Measurements from ENCODE around the gene CEACAM6.

CEACAM6 gene

DNA sequence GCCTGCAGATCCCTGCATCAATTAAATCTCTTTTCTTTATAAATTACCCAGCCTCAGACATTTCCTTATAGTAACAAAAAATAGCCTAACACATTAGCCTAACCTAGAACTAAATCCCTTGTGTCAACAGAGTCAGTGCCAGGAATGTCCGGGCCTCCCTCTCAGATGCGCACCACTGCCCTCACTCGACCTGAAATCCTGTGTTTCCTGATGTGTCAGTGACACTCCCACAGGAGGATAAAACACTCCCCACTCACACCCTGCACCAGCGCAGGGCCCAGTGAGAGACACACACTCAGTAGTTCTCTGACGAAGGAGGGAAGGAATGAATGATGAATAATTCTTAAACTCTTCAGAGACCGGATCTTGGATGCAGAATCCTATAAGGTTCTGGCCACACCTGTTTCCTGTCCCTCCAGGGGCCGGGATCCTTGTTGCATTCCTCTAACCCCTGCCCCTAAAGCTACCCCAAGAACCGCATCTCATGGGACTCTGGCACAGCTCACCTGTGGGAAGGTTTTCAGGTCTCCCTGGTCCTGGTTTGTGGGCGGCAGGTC, 44.2 kb downstream of the CEACAM6 start:
- DNase-seq: no peak

DNA sequence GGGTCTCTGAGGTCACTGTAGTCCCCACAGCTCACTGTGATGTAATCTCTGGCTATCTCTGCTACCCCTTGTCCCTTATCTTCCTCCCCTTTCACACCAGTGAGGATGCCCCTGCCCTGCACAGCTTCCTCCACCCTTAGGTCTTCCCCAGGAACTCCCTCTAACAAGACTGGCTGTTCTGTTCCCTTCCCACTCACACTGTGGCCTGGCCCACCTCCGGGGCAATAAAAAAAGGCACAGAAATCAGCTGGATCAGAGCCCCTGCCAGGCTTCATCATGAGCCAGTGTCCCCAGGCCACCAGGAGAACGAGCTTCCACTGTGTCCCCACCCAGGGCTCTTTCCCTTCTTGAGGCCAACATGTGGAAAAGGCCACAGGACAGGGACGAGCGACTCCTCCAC, 45.7 kb downstream of the CEACAM6 start:
- peak; percentile 6 for DNase-seq

DNA sequence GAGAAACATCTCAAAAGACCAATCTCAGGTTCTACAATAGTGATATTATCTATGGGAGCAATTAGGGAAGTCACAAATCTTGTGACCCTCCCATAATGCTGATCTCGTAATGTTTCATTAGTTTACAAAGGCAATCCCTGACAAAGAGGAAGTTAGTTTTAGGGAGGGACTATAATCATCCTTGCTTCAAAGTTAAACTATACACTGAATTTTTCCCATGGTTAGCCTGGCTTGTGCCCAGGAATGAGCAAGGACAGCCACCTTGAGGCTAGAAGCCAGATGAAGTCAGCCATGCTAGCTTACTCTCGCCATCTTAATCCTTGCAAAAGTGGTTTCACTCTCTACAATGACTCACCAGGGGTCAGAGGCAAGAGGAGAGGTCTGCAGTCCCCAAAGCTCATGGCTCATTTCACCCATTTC, 46.5 kb downstream of the CEACAM6 start:
- DNase-seq: no peak

- no peak for DNase-seq
Measured at GRCh38 chr19:41802770-41803169, 47.4 kb downstream of the CEACAM6 start.

GRCh38 chr19:41804336-41804735, 49.0 kb downstream of the CEACAM6 start:
- no peak for DNase-seq

GRCh38 chr19:41807176-41807575, 51.8 kb downstream of the CEACAM6 start:
- DNase-seq: no peak

- peak; percentile 27 for DNase-seq
Measured at GRCh38 chr19:41808663-41809566, 53.6 kb downstream of the CEACAM6 start.

- DNase-seq: no peak
Measured at GRCh38 chr19:41810301-41810700, 55.0 kb downstream of the CEACAM6 start.

- no peak for DNase-seq
Measured at GRCh38 chr19:41811036-41811435, 55.7 kb downstream of the CEACAM6 start.

GRCh38 chr19:41811981-41812380, 56.7 kb downstream of the CEACAM6 start:
- DNase-seq: no peak

DNA sequence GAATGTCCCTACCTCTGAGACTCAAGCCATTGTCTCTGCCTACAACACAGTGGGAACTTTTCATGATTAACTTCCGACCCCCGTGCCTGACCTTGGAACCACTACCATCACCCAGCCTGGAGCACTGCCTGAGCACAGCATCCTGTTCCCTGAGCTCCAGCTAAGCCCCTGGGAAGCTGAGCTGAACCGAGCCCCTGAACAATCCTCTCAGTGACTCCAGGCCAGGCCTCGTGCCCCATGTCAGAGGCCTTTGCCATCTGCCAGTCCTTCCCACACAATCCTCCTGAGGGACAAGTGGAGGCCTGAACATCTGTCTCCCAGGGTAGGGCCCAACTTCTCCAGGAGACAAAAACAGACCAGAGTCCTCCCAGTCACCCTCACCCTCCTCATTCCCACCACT, 58.6 kb downstream of the CEACAM6 start:
- no peak for DNase-seq

- no peak for DNase-seq
Measured at GRCh38 chr19:41815301-41815700, 60.0 kb downstream of the CEACAM6 start.

DNA sequence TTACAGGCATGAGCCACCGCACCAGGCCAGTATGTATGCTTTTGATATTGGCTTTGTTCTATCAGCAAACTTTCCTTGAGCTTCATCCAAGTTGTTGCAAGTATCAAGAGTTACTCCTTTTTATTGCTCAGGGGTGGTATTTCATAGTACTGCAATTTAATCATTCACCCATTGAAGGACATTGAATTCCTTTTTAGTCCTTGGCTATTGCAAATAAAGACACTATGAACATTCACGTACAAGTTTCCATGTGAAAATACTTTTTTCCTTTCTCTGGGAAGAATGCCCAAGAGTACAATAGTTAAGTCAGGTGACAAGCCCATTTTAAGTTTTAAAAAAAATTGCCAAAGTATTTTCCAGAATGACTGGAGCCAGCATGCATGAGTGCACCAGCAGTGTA, 61.4 kb downstream of the CEACAM6 start:
- no peak for DNase-seq

DNA sequence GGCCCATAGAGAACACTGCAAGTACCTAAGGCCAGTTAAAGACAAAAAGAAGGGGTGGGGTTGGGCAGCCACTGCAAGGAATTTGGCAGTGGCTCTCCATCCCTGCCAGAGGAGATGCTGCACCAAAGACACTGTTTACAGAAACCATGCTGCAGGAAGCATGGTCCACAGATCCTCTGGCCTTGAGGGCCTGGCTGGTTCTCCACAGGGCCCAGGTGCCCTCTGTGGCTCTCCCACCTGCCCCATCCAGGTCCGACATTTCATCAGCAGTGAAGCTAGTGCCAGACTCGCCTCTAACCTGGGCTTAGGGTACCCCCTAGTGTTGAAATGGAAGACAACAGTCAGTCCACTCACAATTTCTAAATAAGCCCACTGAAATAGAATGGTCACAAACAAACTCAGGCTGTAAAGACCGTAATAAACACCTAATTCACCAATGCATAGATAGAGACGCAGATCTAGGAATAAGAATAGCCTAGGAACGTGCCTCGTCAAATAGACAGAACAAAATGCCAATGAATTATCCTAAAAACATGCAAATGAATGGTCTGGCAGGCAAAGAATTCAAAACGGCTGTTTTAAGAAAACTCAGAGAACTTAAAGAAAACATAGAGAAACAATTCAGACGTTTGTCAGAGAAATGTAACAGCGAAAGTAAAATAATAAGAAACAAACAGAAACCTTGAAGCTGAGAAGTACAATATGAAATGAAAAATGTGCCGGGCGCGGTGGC, 65.8 kb downstream of the CEACAM6 start:
- peak; percentile 66 for DNase-seq
